GM21529 (cell line): ENCODE data around the gene SYT1.

Experiments
- ATAC-seq: cut with Tn5 transposase; IDR thresholded peaks from one replicate; pipeline ENCODE4 v1.9.1; 2021; ENCODE audit not compliant: unreplicated experiment

The SYT1 gene

DNA sequence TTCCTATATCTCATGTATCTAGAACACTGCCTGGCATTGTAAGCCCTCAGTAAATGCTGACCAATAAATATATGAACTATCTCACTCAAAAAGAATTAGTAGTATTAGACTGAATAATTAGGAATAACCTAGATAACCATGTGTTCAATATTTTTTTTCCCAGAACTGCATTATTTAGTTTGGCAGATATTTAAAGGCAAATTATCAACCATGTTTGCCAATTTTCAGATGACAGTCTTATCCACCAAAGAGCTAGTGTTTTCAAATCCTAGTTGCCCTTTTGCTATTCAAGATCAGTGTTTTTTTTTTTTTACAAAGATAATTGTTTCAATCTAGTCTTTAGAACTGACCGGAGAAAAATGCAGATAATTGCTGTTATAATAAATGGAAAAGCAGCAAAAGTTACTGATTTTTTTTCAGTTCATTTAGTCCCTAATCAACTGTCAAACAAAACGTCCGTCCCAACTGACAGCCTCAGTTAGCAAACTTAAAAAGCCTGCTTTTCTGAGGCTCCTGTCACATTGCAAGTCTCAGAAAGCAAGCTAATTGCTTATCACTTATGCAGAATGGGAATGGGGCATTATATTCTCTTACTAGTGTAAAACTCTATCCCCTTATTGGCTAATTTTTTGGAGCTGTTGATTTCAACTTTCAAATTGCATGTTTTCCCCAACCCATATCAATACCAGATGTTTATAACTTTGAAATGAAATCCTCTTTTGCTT, 623.0 kb downstream of the SYT1 start:
- ATAC-seq, result no peak
